Measurements from ENCODE around the gene KRTAP10-7. TPM values are rescaled to one million over a fixed set of nuclear protein-coding genes. Genes with fewer than 3 reads are reported as not detected.

KRTAP10-7 gene
- polyA plus RNA-seq, 3 donors, result not detected

DNA sequence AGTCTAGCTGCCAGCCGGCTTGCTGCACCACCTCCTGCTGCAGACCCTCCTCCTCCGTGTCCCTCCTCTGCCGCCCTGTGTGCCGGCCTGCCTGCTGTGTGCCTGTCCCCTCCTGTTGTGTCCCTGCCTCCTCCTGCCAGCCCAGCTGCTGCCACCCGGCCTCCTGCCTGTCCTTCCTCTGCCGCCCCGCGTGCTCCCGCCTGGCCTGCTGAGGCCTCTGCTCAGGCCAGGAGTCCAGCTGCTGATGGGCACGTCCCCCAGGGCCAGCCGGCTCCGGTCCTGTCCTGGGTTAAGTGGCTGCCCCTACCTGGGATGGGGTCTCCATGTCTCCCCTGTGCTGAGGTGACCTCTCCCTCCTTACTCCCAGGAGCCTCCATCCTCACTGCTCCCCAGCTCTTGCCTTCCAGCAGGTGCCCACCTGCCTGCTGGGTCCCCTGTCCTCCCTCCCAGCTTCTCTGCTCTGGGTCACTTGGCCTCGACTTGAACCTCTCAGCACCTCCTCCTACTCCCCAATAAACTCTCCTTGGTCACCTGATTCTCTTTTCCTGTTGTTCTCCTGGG is 12.4 kb downstream of the KRTAP10-7 start:
- H4K20me1 ChIP-seq (ENCODE audit: insufficient read depth, low read length), result no peaks in the 10 kb centered on the region
- Mint-ChIP-seq H3K4me1 (no peaks in the 10 kb centered on the region), H3K9me3 (peaks cover 20 to 37% (median 31%) of the 10 kb centered on the region in 7 donors), H3K36me3 (no peaks in the 10 kb centered on the region), H3K4me3 (no peak overlapping the region), H3K27ac (no peak overlapping the region), H3K27me3 (ENCODE audit: low read depth in 3 of 3) (peaks cover 0 to 8% (median 3%) of the 10 kb centered on the region in 3 donors)
- H3K9me3 ChIP-seq (replicated peaks in 1 of 2; ENCODE audit: control insufficient read depth in 1 of 2, insufficient read depth in 1 of 2, low read length in 2 of 2), result peaks cover 19 to 25% of the 10 kb centered on the region in 2 donors
- no peak for DNase-seq
- H3K9ac ChIP-seq (ENCODE audit: insufficient read depth, low read length, poor library complexity, severe bottlenecking), result no peak overlapping the region
- H2AFZ ChIP-seq (ENCODE audit: insufficient read depth, low read depth, low read length, poor library complexity, severe bottlenecking), result no peak overlapping the region
- H3K79me2 ChIP-seq (ENCODE audit: insufficient read depth, low read length), result no peaks in the 10 kb centered on the region
- intact Hi-C loops (cut with micrococcal nuclease), result no loop called here
- H3K36me3 ChIP-seq (replicated peaks in 1 of 2; ENCODE audit: control insufficient read depth in 1 of 2, insufficient read depth in 2 of 2, low read length in 2 of 2), result no peaks in the 10 kb centered on the region
- H3K27me3 ChIP-seq (ENCODE audit: control insufficient read depth in 2 of 2, insufficient read depth in 2 of 2, low read length in 2 of 2), result no peaks in the 10 kb centered on the region
- H3K27ac ChIP-seq (ENCODE audit: low read depth in 1 of 2, low read length in 2 of 2), result no peak overlapping the region
- H3K4me2 ChIP-seq (replicated peaks; ENCODE audit: extremely low read depth, low read length, poor library complexity, severe bottlenecking), result no peak overlapping the region
- H3K4me3 ChIP-seq (replicated peaks in 1 of 3; ENCODE audit: low read depth in 2 of 3, low read length in 3 of 3), result no peak overlapping the region
- no peak for TF ChIP-seq CTCF (IDR thresholded peaks at IDR 0.05)
- 93% methylated on average over 12 of the region's 13 CpGs for WGBS (ENCODE audit: insufficient coverage)
- H3K4me1 ChIP-seq (ENCODE audit: control insufficient read depth in 1 of 2, insufficient read depth in 2 of 2, low read length in 2 of 2), result no peaks in the 10 kb centered on the region

GRCh38 chr21:44613386-44614155 is 13.2 kb downstream of the KRTAP10-7 start:
- Histone ChIP-seq H4K20me1 (ENCODE audit: insufficient read depth, low read length) (no peaks in the 10 kb centered on the region), H3K36me3 (replicated peaks in 1 of 2; ENCODE audit: control insufficient read depth in 1 of 2, insufficient read depth in 2 of 2, low read length in 2 of 2) (no peaks in the 10 kb centered on the region), H3K27ac (ENCODE audit: low read depth in 1 of 2, low read length in 2 of 2) (no peak overlapping the region), H3K4me2 (replicated peaks; ENCODE audit: extremely low read depth, low read length, poor library complexity, severe bottlenecking) (no peak overlapping the region), H3K27me3 (ENCODE audit: control insufficient read depth in 2 of 2, insufficient read depth in 2 of 2, low read length in 2 of 2) (no peaks in the 10 kb centered on the region), H3K9ac (ENCODE audit: insufficient read depth, low read length, poor library complexity, severe bottlenecking) (no peak overlapping the region), H3K4me1 (ENCODE audit: control insufficient read depth in 1 of 2, insufficient read depth in 2 of 2, low read length in 2 of 2) (no peaks in the 10 kb centered on the region), H3K4me3 (replicated peaks in 1 of 3; ENCODE audit: low read depth in 2 of 3, low read length in 3 of 3) (no peak overlapping the region), H3K9me3 (replicated peaks in 1 of 2; ENCODE audit: control insufficient read depth in 1 of 2, insufficient read depth in 1 of 2, low read length in 2 of 2) (peaks cover 19 to 25% of the 10 kb centered on the region in 2 donors), H3K79me2 (ENCODE audit: insufficient read depth, low read length) (no peaks in the 10 kb centered on the region), H2AFZ (ENCODE audit: insufficient read depth, low read depth, low read length, poor library complexity, severe bottlenecking) (no peak overlapping the region)
- Mint-ChIP-seq H3K9me3 (peaks cover 20 to 38% (median 32%) of the 10 kb centered on the region in 7 donors), H3K4me3 (no peak overlapping the region), H3K36me3 (no peaks in the 10 kb centered on the region), H3K4me1 (peaks cover 7% of the 10 kb centered on the region), H3K27ac (no peak overlapping the region), H3K27me3 (ENCODE audit: low read depth in 3 of 3) (peaks cover 0 to 8% (median 3%) of the 10 kb centered on the region in 3 donors)
- DNase-seq, result no peak
- TF ChIP-seq CTCF (IDR thresholded peaks at IDR 0.05), result no peak
- WGBS (ENCODE audit: insufficient coverage), result 96% methylated on average over 24 of the region's 26 CpGs
- intact Hi-C loops (cut with micrococcal nuclease), result no loop called here
